Adipose tissue (tissue), 3 donors: ENCODE data around the gene TFG. TPM values are rescaled to one million over a fixed set of nuclear protein-coding genes. Genes with fewer than 3 reads are reported as not detected.

Experiments used
- H3K27ac ChIP-seq: one replicate; pipeline ENCODE4 v1.5.1; 2013; ENCODE audit warnings: low read depth, low read length
- WGBS, 3 donors: extraction: QIAGEN DNeasy Blood & Tissue Kit; methylation state at CpG; one replicate each; pipeline ENCODE4 v1.1.7; 2013; 5-methylcytosine and 5-hydroxymethylcytosine counted together
- polyA plus RNA-seq, 3 donors: library from polyadenylated mRNA; stranded (reverse); fragments of 200-250 nt; gene quantifications; one replicate each; pipeline ENCODE4 v1.2.3, GENCODE V29; 2013
- donor health status: healthy with polysubstance abuse.
- donor health status: Bipolar disorder and iron deficiency.
- donor health status: healthy.

The TFG gene
- polyA plus RNA-seq, 3 donors, result 50.0 to 69.7 (median 55.7) TPM

- WGBS, 3 donors, result 95 to 100% (median 98%) methylated on average over 2 of the region's 2 CpGs
- no peak overlapping the region for H3K27ac ChIP-seq
Measured at GRCh38 chr3:100744671-100745070, 35.4 kb downstream of the TFG start.

- H3K27ac ChIP-seq, result no peak overlapping the region
Measured at GRCh38 chr3:100745617-100746016, 36.3 kb downstream of the TFG start.

DNA sequence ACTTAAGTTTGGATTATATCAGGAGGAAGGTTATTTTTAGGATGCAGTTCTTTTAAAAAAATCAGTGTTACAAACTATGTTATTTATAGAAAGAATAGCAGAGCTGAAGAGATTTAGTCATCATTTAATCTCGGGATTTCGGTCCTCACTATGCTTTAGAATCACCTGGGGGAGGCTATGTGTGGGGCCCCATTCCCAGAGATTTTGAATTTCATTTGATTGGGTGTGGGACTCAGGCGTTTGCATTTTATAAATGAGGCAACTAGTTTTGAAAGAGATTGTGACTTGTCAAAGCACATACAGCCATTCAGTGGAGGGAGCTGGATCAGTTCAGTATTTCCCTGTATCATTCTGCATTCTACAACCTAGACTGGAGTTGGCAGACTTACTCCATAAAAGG is 36.8 kb downstream of the TFG start:
- H3K27ac ChIP-seq, result no peak overlapping the region
- 85 to 90% (median 89%) methylated on average over 3 of the region's 3 CpGs for WGBS, 3 donors

DNA sequence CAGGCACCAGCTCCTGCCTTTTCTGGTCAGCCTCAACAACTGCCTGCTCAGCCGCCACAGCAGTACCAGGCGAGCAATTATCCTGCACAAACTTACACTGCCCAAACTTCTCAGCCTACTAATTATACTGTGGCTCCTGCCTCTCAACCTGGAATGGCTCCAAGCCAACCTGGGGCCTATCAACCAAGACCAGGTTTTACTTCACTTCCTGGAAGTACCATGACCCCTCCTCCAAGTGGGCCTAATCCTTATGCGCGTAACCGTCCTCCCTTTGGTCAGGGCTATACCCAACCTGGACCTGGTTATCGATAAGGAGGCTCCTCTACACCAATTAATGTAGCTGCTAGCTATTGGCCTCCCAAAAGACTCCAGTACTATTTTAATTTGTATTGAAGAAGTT is 38.9 kb downstream of the TFG start:
- WGBS, 3 donors, result 96 to 97% (median 96%) methylated on average over 6 of the region's 6 CpGs
- H3K27ac ChIP-seq, result no peak overlapping the region

DNA sequence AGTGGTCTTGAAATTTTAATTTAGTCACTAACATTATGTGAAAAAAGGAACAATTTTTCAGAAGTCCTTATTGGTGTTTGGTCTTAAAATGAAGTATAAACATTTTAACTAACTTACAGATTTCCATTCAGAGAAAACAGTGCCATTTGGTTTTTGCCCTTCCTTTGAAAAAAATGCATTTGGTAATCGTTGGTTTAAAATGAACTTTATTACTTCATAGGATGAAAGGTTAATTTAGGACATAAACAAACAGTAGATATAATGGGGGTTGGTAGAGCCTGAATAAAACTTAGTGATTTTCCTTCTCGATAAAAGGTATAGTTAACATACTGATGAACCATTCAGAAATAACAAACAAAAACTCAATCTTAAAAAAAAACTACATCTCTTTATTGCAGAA is 39.7 kb downstream of the TFG start:
- WGBS, 3 donors, result 22 to 67% (median 54%) methylated on average over 2 of the region's 2 CpGs
- H3K27ac ChIP-seq, result no peak overlapping the region

- H3K27ac ChIP-seq, result no peak overlapping the region
- 90 to 99% (median 92%) methylated on average over 2 of the region's 2 CpGs for WGBS, 3 donors
Measured at GRCh38 chr3:100753846-100754245, 44.6 kb downstream of the TFG start.

DNA sequence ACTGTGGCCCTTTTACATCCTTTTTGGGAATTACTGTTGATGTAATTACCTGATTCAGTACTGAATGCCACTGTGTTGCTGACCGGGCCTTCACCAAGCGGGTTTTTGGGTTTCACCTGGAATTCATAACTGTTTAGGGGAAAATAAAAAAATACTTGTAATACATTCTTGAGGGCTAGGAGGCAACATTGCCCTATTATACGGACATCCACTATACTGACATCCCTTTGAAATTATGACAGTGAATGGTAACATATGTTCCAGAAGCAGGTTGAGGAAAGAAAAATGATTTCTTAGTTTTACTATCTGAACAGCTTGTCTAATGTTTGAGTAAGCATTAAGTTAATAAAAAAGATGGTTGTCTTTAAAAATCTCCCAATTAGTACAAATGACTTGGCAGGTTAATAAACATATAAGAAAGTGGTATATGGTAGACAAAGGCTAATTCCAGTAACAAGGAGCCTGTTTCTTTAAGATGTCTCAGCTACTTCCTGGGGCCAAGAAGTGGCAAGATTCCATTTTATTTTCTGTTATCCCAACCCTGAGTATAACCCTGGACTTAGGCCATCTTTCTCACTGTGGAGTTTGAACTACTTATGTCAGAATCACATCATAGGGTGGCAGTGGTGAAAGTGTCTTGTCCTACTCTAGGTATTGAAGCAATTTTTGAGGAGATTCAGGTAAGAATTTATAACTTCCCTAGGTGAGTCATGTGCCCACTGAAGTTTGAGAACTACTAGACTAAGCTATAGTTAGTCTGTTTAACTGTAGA is 45.5 kb downstream of the TFG start:
- WGBS, 3 donors, result 70 to 93% (median 76%) methylated on average over 3 of the region's 3 CpGs
- H3K27ac ChIP-seq, result no peak overlapping the region

GRCh38 chr3:100756441-100756840 is 47.1 kb downstream of the TFG start:
- H3K27ac ChIP-seq, result no peak overlapping the region
- 42 to 45% (median 44%) methylated on average over 2 of the region's 2 CpGs for WGBS, 3 donors

DNA sequence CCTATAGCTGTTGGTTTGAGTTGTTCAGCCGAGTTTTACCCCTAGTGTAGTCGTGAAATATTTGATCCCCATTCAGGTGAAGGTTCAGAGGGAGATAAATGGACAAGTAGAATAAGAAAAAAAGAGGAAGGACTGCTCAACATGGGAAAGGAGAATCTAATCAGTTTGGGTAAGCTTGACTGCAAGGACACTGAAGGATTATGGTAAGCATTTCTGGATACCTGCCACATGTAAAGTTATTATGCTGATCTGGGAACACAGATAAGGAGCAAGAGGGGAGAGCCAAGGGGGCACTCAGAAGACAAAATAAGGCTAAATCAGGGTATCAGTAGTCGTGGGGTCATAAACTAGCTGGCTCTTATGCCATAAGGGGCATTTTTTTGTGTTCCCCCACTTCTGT is 49.9 kb downstream of the TFG start:
- no peak overlapping the region for H3K27ac ChIP-seq
- WGBS, 3 donors, result 45 to 59% (median 51%) methylated on average over 3 of the region's 3 CpGs

GRCh38 chr3:100759950-100760349 is 50.7 kb downstream of the TFG start:
- no peak overlapping the region for H3K27ac ChIP-seq

DNA sequence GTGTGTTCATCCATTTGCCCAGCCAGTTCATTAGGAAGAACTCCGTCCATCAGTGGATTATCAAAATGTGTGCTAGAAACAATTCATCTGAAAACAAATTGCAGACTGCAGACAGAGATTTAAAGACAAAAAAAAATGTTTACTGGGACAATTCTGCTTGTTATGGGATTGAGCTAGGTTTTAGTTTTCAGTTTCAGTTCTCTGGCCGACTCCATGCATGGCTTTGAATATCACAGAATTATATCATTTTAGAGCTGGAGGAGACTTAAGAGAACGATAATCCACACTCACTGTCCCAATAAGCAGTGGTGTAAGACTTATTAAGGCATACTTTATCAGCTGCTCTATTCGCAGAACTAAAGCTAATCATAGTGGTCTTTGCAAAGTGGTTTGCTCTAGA is 51.1 kb downstream of the TFG start:
- 47 to 59% (median 52%) methylated on average over 4 of the region's 4 CpGs for WGBS, 3 donors

GRCh38 chr3:100761211-100761942 is 52.1 kb downstream of the TFG start:
- WGBS, 3 donors, result 38 to 67% (median 59%) methylated on average over 1 of the region's 1 CpG
- H3K27ac ChIP-seq, result no peak overlapping the region

More for the DNA sequence above, 51.1 kb downstream of the TFG start:
- H3K27ac ChIP-seq, result no peak overlapping the region

DNA sequence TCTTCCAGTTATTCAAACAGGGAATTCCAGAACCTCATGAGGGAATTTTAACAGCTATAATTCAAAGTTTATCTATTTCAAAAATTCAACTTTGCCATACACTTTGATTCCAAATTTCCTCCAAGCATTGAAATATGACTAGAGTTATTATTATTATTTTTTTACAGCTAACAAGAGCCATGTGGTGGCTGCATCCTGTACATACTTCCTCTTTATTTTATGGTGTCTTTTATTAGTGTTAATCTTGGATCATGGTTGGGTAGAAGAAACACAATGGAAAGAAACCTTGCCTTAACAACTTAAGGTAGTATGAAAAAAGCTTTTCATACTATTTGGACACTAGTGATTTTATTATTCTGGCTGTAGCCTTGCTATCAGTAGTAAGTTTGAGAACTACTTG is 52.7 kb downstream of the TFG start:
- no peak overlapping the region for H3K27ac ChIP-seq

GRCh38 chr3:100765437-100765975 is 56.2 kb downstream of the TFG start:
- no peak overlapping the region for H3K27ac ChIP-seq
- 81 to 91% (median 87%) methylated on average over 3 of the region's 3 CpGs for WGBS, 3 donors

- WGBS, 3 donors, result 89 to 96% (median 96%) methylated on average over 2 of the region's 2 CpGs
- H3K27ac ChIP-seq, result no peak overlapping the region
Measured at GRCh38 chr3:100766069-100766468, 56.8 kb downstream of the TFG start.

GRCh38 chr3:100769693-100770092 is 60.4 kb downstream of the TFG start:
- WGBS, 3 donors, result 77 to 87% (median 78%) methylated on average over 3 of the region's 3 CpGs
- no peak overlapping the region for H3K27ac ChIP-seq

GRCh38 chr3:100775226-100775625 is 65.9 kb downstream of the TFG start:
- 88 to 97% (median 95%) methylated on average over 3 of the region's 3 CpGs for whole genome bisulfite sequencing, 3 donors
- no peak overlapping the region for H3K27ac ChIP-seq

GRCh38 chr3:100775669-100776068 is 66.4 kb downstream of the TFG start:
- no peak overlapping the region for H3K27ac ChIP-seq

DNA sequence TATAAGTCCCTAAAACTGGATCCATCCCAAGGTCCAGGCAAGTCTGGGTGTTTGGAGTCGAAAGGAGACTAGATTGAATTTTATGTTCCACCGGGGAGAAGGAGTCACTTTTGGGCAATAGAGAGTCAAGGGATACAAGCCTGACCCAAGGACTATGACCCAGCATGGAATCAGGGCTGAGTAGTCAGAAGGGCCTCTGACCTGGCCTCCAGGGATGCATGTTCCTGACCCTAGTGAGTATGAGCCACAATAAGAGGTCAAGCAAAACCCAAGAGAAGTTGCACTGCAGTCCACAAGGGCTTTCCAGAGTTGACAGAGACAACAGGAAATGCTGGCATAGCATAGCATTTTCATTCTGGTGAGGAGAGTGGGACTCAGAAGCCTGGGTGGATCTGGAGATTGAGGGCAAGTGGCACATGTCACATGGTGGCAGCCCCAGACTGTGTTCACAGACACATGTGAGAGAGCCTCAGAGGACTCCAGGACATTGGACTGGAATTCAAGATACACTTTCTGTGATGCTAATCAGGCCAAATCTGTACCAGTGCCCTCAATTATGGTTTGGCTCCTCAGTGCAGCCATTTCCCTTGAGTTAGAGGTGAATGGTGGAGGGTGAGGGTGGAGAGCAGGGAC is 66.9 kb downstream of the TFG start:
- no peak overlapping the region for H3K27ac ChIP-seq
- WGBS, 3 donors, result 82 to 96% (median 93%) methylated on average over 2 of the region's 2 CpGs
